GM21367 (cell line): Measurements from ENCODE around the gene HLA-DQA1.
"Not testable (repeated sequence)": the region's sequence is repeated elsewhere in the genome, so short reads cannot be mapped to it uniquely, and the experiment has no call there.

ENCODE experiments used
- ATAC-seq: cut with Tn5 transposase; IDR thresholded peaks from one replicate; pipeline ENCODE4 v1.9.1; 2021; ENCODE audit not compliant: unreplicated experiment

The HLA-DQA1 gene

GRCh38 chr6:32637219-32637880 lies at the start of gene HLA-DQA1:
TSS of gene HLA-DQA1 (plus strand) at chr6:32637406. CDS start at chr6:32637459, 53 bp downstream.
- no peak for ATAC-seq

GRCh38 chr6:32588156-32588555 lies 49.0 kb upstream of the HLA-DQA1 start:
- no peak for ATAC-seq

GRCh38 chr6:32589596-32590449 lies 47.4 kb upstream of the HLA-DQA1 start, which contains the start of gene HLA-DRB1:
TSS of gene HLA-DRB1 (minus strand) at chr6:32589848. CDS start at chr6:32589742, 106 bp downstream.
- ATAC-seq = peak; percentile 94

GRCh38 chr6:32590713-32591112 lies 46.5 kb upstream of the HLA-DQA1 start:
- ATAC-seq = not testable (repeated sequence)

- ATAC-seq = no peak
Measured at GRCh38 chr6:32597024-32597423, 40.2 kb upstream of the HLA-DQA1 start.

GRCh38 chr6:32602383-32602782 lies 34.8 kb upstream of the HLA-DQA1 start:
- ATAC-seq = no peak

- ATAC-seq = no peak
Measured at GRCh38 chr6:32603222-32603621, 34.0 kb upstream of the HLA-DQA1 start.

- no peak for ATAC-seq
Measured at GRCh38 chr6:32603888-32604287, 33.3 kb upstream of the HLA-DQA1 start.

GRCh38 chr6:32604434-32604877 lies 32.8 kb upstream of the HLA-DQA1 start:
- ATAC-seq = no peak

GRCh38 chr6:32607263-32607987 lies 29.8 kb upstream of the HLA-DQA1 start:
- ATAC-seq = no peak

GRCh38 chr6:32607988-32608298 lies 29.3 kb upstream of the HLA-DQA1 start:
- no peak for ATAC-seq

GRCh38 chr6:32608362-32608761 lies 28.8 kb upstream of the HLA-DQA1 start:
- no peak for ATAC-seq

- no peak for ATAC-seq
Measured at GRCh38 chr6:32609391-32609730, 27.8 kb upstream of the HLA-DQA1 start.

- ATAC-seq = peak; percentile 89
Measured at GRCh38 chr6:32609731-32610640, 27.2 kb upstream of the HLA-DQA1 start.

GRCh38 chr6:32610682-32611296 lies 26.4 kb upstream of the HLA-DQA1 start:
- no peak for ATAC-seq

GRCh38 chr6:32613475-32613874 lies 23.7 kb upstream of the HLA-DQA1 start:
- ATAC-seq = no peak

- ATAC-seq = no peak
Measured at GRCh38 chr6:32614366-32615081, 22.7 kb upstream of the HLA-DQA1 start.

GRCh38 chr6:32615885-32616532 lies 21.2 kb upstream of the HLA-DQA1 start:
- ATAC-seq = no peak

- no peak for ATAC-seq
Measured at GRCh38 chr6:32617751-32618150, 19.5 kb upstream of the HLA-DQA1 start.
